Ishikawa (cell line): ENCODE results near the gene CKMT2.

ENCODE experiments used
- CREB1 ChIP-seq: IDR thresholded peaks from 2 replicates; pipeline ENCODE4 v1.6.1; 2012; ENCODE audit warnings: low read depth
- EP300 ChIP-seq: IDR thresholded peaks from 2 replicates; pipeline ENCODE4 v1.6.1; 2012; ENCODE audit warnings: borderline replicate concordance
- FOXM1 ChIP-seq: IDR thresholded peaks from 2 replicates; pipeline ENCODE4 v1.6.1; 2012; ENCODE audit warnings: low read depth, borderline replicate concordance
- REST ChIP-seq: IDR thresholded peaks from 2 replicates; pipeline ENCODE4 v1.6.1; 2012; ENCODE audit warnings: low read depth, mild to moderate bottlenecking
- USF1 ChIP-seq: IDR thresholded peaks from 2 replicates; pipeline ENCODE4 v1.6.1; 2012
- YY1 ChIP-seq: IDR thresholded peaks from 2 replicates; pipeline ENCODE4 v1.6.1; 2012; ENCODE audit warnings: low read depth

GRCh38 chr5:81310402-81311063, 77.4 kb downstream of the CKMT2 start:
- no peak for TF ChIP-seq YY1
- no peak for TF ChIP-seq EP300
- no peak for TF ChIP-seq REST
- TF ChIP-seq USF1 = no peak
- no peak for TF ChIP-seq CREB1
- no peak for TF ChIP-seq FOXM1
